ENCODE results near the gene DDX49.

GRCh38 chr19:18919900-18920214 lies 342 bp downstream of the DDX49 start:
- no peak for TF ChIP-seq CTCF (IDR thresholded peaks at IDR 0.05)
- no peak for TF ChIP-seq POLR2A (IDR thresholded peaks at IDR 0.05)
